GM18519 (cell line): ENCODE data around the gene DYRK3.

Experiments used
- ATAC-seq: cut with Tn5 transposase; IDR thresholded peaks from one replicate; pipeline ENCODE4 v1.9.1; 2021; ENCODE audit warnings: mild to moderate bottlenecking, moderate library complexity; ENCODE audit not compliant: unreplicated experiment, low FRiP score

The DYRK3 gene

DNA sequence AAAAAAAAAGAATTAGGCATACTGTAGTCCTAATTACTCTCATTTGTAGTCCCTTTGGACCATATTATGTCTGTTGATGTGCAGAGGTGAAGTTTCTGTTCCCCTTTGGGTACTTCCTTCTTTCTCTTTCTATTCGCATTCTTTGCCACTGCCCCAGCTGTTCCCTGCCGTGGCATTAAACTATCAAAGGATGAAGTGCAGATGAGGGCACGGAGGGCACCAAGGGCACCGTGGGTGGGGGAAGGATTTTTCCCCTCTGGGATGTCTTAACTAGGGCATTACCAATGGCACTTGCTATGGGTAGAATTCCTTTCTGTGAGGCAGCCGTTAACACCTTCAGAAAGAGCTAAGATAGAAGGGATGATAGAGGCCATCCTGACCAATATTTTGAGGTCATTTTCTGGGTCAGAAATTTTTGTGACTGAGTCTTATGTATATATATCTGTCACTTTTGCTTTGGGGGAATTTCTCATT lies 44.4 kb downstream of the DYRK3 start:
- peak; percentile 41 for ATAC-seq

DNA sequence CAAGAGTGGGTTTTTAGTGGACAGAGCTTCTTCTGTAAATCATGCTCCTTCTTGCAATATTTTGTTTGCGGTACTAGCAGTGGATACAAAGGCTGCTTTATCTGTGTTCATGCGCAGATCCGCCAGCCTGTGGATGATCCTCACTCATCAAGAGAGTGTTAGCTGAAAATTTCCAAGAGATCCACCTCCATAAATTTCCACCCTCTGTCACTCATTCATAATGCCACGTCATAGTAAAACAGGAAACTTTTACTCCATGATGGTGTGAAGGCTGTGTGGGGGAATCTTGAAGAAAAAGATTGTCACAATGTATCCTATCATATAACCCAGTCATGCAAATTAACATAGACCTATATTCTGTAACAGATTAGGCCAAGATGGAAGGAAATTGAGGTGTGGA lies 44.9 kb downstream of the DYRK3 start:
- ATAC-seq: no peak

DNA sequence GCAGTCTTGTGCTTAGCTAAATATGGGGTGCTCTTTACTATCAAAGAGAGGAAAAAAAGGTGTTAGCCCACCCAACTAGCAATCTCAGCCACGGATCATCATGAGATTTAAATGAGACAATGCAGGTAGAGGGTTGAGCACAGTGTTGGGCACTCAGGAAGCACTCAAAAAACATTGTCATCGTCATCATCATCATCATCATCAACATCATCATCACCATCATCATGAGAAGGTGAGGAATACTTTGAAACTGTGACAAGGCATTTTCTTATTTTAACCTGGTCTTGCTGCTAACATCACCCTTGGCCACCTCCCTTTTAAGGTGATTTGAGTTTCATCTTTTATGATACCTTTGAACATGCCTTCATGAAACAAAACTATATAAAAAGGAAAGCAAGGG lies 46.0 kb downstream of the DYRK3 start:
- no peak for ATAC-seq

DNA sequence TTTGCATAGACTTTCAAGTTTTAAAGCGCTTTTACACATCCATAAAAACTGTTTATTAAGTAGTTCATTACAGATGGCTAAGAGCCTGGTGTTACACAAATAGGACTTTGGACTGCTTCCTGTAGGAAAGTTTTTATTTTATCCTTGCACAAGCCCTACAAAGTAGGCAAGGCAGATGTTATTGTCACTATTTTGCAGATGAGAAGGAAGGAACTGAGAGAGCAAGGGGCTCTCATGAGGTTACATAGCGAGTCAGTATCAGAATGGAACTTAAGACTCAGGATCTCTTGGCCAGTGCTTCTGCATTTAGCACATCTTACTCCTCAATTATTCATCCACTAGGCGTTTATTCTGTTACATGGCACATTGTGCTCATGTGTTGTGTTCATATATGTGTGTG lies 46.8 kb downstream of the DYRK3 start:
- ATAC-seq: no peak

DNA sequence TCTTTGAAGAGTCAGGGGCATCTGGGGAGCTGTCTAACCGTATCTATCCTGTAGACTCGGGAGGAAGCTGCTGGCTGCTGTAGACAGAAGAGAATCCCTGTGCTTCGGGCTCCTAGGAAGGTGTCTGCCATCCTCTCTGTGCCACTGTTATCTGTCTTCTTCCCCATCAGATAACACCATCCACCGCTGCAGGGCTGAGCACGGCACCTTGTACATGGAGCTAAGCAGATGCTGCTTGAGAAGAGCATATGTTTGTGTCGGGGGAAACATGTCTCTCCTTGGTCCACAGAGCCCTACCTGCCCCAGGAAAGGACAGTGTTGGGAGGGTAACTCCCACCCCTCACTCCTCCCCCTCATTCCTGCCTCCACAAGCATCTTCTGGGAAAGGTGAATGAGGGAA lies 48.0 kb downstream of the DYRK3 start:
- ATAC-seq: no peak

DNA sequence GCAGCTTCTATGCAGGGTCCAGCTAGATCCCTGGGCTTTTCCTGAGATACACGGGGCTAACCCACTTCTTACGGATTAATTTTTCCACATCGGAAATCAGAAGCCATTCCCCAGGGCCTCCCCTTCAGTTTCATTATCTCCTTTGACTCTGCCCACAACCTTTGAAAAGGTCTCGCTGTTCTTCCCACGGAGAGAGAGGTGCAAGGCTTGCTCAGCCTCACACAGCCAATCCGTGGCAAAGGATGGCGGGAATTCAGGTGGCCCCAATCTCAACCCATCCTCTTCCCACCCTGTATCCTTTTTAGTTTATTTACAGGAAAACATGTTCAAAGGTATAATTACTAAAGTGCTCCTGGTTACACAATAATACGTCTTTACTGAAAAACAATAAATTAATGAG lies 48.7 kb downstream of the DYRK3 start:
- no peak for ATAC-seq

DNA sequence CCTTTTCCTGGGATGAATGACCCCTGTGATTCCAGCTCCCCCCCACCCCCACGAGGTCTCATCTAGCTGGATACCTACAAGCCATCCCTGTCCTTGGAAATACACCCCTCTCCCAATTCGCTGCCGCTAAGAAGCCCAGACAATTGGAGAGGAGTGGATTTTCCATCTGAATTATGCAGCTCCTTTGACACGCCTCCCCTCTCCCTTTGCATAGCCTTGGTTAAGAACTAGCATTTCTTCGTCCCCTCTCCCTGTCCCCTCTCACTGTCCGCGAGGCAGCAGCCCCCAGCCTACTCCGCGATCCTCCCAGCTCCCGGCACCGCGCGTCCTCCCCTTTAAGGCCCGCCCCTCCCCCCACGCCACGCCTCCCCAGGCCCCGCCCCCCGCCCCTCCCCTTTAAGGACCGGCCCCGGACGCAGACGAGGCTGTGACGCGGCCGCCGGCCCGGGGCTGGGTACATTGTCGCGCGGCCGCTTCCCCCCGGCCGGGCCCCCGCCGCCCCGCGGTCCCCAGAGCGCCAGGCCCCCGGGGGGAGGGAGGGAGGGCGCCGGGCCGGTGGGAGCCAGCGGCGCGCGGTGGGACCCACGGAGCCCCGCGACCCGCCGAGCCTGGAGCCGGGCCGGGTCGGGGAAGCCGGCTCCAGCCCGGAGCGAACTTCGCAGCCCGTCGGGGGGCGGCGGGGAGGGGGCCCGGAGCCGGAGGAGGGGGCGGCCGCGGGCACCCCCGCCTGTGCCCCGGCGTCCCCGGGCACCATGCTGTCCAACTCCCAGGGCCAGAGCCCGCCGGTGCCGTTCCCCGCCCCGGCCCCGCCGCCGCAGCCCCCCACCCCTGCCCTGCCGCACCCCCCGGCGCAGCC lies 49.4 kb downstream of the DYRK3 start, which contains the start of gene MAPKAPK2:
TSS of gene MAPKAPK2 (plus strand) at position 428 of the 856 bp plus-strand sequence. CDS start at position 753, 325 bp downstream.
- ATAC-seq: no peak

DNA sequence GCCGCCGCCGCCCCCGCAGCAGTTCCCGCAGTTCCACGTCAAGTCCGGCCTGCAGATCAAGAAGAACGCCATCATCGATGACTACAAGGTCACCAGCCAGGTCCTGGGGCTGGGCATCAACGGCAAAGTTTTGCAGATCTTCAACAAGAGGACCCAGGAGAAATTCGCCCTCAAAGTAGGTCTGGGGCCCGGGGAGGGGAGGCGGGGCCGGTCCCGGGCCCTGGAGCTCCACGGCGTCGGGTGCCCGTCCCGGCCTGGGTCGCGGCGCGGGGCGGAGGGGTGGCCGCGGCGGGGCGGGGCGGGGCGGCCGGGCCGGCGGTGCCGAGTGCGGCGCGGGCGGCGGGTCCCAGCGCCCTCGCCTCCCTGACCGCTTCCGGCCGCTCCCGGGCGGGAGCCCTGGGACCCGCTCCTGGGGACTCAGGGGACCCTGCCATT lies 50.0 kb downstream of the DYRK3 start:
- no peak for ATAC-seq

DNA sequence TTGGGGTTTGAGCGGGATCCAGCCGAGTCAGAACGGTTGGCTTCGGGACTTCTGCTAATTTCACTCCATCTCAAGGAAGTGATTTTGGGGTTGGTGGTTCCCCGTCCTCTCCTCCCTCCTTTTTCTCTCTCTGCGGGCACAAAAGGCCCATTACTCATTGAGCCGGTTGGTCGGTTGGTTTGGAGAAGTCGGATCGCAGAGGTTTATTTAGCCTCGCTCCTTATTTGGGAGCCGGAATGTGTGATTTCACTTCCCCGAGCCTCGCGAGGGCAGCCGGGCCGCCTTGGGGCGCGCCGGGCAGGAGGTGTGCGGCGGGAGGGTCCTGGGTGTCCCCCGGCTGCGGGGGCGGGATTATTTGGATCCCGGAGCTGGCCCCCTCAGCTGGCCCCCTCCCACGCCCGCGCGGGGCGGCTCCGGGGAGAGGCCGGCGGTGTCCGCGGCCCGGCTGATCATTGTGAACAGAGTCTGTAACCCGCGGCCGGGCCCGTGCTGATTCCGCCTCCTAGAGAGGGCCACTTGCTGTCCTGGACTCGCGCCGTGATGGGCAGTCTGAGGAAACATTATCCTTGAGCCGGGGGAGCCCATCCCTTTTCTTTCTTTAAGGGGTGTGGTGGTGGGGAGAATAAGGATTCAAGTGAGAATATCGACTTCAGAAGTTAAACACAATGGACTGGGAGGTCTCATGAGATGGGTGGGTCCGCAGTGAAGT lies 50.6 kb downstream of the DYRK3 start:
- no peak for ATAC-seq

DNA sequence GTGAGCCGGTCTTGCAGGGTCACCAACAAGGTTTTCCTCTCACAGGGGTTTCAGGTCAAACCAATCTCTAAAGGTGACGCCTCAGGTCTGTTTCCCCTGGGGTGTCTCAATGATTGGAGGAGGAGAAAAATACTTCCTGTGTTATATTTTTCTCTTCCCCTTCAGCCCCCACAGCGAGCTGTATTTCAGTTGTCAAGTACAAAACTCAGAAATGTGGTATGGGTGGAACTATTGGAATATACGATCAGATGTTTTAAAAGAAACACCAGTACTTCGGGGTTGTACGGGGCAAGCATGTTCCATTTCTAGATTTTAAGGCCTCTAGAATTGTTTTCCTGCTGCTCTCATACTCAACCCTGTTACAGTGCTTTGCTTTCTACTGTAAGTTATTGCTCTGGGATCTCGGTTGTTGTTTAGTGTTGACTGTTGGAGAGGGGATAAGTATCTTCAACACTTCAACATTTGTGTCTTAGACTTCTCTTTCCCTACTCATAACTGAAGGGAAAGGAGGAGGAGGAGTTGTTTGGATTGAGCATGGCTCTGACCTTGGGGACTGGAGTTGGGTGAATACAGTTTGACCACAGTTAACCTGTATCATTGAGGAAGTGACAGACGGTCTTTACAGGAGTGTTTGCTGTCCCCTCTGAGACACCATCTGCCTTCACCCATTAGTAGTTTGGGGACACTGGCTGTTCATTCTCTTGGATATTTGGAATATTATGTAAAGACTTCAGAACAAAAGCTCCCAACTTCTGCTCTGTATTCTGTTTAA lies 51.3 kb downstream of the DYRK3 start:
- no peak for ATAC-seq

DNA sequence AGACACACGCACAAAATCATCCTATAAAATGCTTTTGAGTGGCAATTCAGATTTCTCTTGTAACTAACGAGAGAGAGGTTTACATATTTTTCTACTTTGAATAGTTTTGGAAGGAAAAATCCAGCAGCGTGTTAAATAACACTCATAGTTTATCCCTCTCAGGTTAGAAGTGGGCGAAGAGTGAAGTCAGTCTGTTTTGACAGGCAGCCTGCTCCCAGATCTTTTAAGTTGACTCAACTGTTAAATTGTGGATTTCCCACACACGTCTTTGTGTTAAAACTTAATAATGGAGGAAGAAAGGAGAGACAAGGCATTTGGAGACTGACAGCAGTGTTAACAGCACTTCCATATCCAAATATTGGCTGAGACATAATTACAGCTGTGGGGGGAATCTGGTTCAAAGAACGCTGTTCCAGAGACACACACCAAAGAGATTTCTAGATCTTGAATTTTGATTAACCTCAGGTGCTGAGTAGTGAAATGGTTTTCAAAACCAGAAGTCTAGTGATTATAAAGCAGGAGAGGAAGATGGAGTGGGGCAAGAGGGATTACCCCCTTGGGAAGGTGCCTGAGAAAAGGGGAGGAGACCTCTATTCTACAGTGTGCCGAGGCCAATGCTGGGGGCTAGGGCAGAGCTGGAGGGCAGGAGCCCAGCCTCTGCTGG lies 52.0 kb downstream of the DYRK3 start:
- ATAC-seq: no peak

DNA sequence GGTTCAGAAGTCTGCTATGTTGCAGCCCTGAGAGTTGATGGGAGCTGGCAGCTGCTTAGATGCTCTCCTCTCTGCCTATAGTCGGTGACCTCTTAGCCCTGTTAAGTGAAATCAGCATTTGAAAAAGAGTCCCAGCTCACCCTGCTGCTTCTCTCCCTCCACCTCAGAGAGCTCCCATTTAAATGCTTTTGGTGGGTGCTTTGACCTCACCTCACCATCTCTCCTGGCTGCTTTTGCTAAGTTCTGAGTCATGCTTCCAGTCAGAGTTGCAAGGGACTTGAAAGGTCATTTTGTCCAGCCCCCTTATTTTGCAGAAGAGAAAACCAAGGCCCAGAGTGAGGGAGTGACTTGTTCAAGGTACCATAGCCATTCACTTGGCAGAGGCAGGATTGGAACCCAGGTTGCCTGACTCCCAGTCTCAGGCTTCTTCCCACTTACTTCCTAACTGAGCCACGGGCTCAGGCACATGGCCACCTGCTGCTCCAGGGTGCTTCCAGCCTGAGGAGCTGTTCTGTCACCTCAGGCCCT lies 52.6 kb downstream of the DYRK3 start:
- ATAC-seq: no peak

DNA sequence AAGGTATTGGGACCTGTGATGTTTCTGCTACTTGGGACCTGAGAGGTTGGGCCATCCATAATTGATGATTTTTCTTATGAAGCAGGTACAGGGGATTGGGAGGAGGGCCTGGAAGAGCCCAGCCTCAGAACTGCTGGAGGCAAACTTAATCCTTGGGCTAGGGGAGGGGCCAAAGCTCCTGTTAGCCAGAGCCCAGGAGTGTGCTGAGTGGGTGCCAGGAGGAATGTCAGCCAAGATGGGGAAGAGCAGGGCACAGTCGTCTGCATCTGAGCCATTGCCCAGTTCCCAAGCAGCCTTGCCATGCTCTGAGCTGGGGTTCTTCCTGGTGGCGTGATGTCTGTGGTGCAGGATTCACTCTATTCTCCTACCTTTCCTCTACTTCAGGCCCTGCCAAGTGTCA lies 55.2 kb downstream of the DYRK3 start:
- ATAC-seq: no peak

DNA sequence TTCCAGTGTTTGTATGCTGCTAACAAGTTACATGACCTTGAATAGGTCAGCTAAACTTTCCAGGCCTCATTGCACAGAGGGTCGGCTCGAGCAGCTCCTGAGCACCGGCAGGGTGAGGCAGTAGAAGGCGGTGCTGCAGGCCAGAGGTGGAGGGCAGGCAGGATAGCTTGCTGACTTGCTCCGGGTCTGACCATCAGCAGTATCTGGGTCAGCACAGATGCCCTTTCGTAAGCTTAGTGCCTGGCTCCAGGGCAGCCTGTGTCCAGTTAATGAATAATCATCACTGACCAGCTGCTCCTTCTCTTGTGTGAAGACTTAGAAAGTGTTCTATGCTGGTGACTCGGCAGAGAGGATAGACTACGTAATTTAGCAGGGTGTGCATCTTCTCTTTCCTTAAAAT lies 56.3 kb downstream of the DYRK3 start:
- ATAC-seq: no peak

DNA sequence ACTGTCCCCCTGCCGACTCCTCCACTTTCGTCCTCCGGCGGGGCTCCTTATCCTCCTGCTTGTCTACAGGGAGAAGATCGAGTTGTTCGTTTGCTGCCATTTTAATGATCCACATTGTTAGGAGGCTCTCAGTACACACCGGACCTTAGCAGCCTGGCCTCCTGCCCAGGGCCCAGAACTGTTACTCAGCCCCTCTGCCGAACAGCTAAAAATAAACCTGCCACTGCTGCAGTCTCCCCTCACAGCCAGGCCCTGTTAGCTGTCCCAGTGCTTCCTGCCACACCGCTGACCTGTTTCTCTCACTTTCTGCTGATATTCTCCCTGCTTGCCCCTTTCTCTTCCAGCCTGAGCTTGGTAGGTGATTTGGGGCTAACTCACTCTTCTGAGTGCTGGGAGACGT lies 57.7 kb downstream of the DYRK3 start:
- ATAC-seq: no peak

DNA sequence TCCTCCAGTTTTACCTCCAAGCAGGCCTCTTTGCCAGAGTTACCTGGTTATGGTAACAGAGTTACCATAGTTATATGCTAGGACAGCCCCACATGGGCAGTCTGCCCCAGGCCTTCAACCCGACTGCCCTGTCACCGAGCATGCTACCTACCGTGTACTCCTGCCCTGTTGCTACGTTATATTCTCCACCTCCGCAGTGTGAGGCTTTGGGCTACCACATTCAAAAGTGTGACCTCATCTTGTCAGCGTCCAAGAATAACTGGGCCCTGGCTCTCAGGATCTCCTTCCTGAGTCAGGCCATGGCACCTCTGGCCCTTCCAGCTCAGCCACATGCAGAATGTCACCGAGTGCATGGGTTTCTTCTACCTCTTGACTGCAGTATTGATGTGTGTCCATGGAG lies 58.3 kb downstream of the DYRK3 start:
- ATAC-seq: no peak

DNA sequence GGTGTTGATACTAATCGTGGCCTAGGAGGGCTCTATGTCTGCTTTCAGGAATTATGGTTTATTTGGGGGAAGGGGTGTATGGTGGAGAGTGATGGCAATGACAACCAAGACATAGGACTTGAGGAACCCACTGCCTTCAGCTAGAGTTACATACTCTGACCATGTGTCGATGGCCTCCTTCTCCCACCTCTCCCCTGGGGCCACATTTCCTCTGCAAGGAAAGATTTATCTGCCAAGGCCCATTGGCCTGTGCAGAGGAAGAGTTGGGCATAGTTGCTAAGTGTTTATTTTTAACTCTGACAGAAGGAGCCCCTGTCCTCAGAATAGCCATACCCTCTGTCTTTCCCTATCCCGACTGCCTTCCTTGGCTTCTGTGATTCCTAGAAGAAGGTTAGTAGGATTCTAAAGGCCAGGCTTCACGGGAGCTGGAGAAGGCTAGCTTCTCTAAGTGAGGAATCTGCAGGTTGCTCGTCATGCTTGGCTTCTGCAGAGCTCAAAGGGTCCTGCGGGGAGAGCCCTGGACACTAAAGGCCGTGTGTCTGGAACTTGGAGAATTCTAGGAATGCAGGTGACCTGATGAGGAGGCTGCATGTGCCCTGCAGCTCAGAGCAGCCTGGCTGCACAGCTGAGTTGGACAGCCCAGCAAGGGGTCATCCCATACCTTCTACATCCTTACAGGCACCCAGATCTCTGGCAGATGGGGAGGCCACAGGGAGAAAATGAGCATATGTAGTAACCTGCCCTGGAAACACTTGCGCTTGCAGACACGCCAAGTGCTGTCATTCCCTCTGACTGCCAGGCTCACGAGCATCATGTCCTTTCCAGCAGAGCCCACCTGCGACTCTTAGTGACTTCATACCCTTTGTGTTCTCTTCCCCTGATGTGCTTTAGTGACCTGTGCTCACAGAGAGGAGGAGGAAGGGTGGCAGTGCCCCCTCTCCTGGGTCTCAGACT lies 59.1 kb downstream of the DYRK3 start:
- no peak for ATAC-seq

DNA sequence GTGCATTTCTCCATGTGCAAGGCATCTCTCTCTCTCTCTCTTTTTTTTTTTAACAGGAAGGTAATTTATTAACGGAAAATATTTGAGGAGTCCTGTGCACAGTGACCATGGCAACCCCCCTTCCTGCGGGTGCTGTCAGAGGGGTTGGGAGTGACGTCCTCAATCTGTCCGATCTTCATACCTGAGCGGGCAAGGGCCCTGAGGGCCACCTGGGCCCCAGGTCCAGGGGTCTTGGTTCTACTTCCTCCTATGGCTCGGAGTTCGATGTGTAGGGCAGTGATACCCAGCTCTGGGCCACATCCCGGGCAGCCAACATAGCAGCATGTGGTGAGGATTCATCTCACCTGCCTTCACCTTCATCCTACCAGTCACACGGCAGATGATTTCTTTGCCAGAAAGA lies 60.4 kb downstream of the DYRK3 start:
- ATAC-seq: no peak
